ENCODE measurements around the gene FOXO6. TPM values are rescaled to one million over a fixed set of nuclear protein-coding genes. Genes with fewer than 3 reads are reported as not detected.
A peak's percentile ranks its signal among the peaks of the same experiment; 100 is the strongest.

The FOXO6 gene
- total and polyA plus RNA-seq, 2 of the 13 experiments (the other 11 are each of a cell fraction or from before 2014, with no cell fraction given), result 0.13 TPM; not detected in 1

- CTCF ChIA-PET (ENCODE audit: low intra/inter-chr PET ratio, low total read pairs), result no interaction called here
- no peaks in the 10 kb centered on the region for H3K36me3 ChIP-seq (replicated peaks in 1 of 2; ENCODE audit: control insufficient read depth in 1 of 2, insufficient read depth in 2 of 2, low read length in 2 of 2)
- FAIRE-seq (no peak), DNase-seq (ENCODE audit: low spot score) (no peak), ATAC-seq (peak; percentile 40)
- H3K27me3 ChIP-seq (ENCODE audit: control insufficient read depth in 1 of 2, insufficient read depth in 2 of 2, low read length in 2 of 2), result peaks cover 11 to 34% of the 10 kb centered on the region in 2 experiments
- H3K4me2 ChIP-seq (ENCODE audit: low read depth, low read length), result peak overlapping the region; percentile 68
- BruUV-seq (replicated peaks), result no TSS peak
- in situ Hi-C loops (cut with HindIII; ENCODE audit: extremely low pct_ligation_motif_present, low pct_unique_long_range_greater_than_20kb) (no loop called here), intact Hi-C loops (cut with micrococcal nuclease; ENCODE audit: unreplicated experiment) (loop anchor here (5.0 kb wide), 1 partner anchor 56 kb away; no protein-coding TSS in a partner anchor)
- POLR2A ChIA-PET, result interaction anchor here (0.7 to 1.1 kb wide), 2 partner anchors 9 to 54 kb away, joined by 3 read pairs; no protein-coding TSS in a partner anchor
- H3K79me2 ChIP-seq (ENCODE audit: insufficient read depth, low read length), result no peaks in the 10 kb centered on the region
- H3K4me3 ChIP-seq (replicated peaks in 1 of 3; ENCODE audit: insufficient read depth in 1 of 3, low read depth in 2 of 3, low read length in 3 of 3), result peak overlapping the region; percentile 7 to 68 (median 48); a peak in 3 of 6 replicates
- H3K9ac ChIP-seq (ENCODE audit: insufficient read depth, low read depth, low read length), result no peak overlapping the region
- peaks cover 3% of the 10 kb centered on the region; the same call in 1 of the 2 replicates for H4K20me1 ChIP-seq (ENCODE audit: insufficient read depth, low read length)
- H3K9me3 ChIP-seq (ENCODE audit: low read length), result no peaks in the 10 kb centered on the region
- H3K4me1 ChIP-seq (ENCODE audit: insufficient read depth, low read length), result peaks cover 18% of the 10 kb centered on the region
- H2AFZ ChIP-seq (ENCODE audit: low read length), result no peak overlapping the region
- WGBS (ENCODE audit: low lambda C conversion rate), result 7% methylated on average over 30 of the region's 113 CpGs
- H3K27ac ChIP-seq (ENCODE audit: extremely low read length, insufficient read depth, low read length), result no peak overlapping the region
- no peak for TF ChIP-seq ZNF7 (CRISPR knock-in tag; IDR thresholded peaks at IDR 0.05)
- TF ChIP-seq BORCS8-MEF2B (CRISPR knock-in tag; IDR thresholded peaks at IDR 0.05), result peak; percentile 51; the same call in 1 of the 2 replicates
- TF ChIP-seq ARNT (IDR thresholded peaks at IDR 0.05), result no peak
- 0 out of 2 replicates have a peak, but pooled peaks have one; percentile 14 for TF ChIP-seq ZNF709 (CRISPR knock-in tag; IDR thresholded peaks at IDR 0.05)
- no peak for TF ChIP-seq ZFP36 (IDR thresholded peaks at IDR 0.05; ENCODE audit: borderline replicate concordance, low read depth, low read length, partially characterized antibody)
- TF ChIP-seq BHLHE40 (IDR thresholded peaks at IDR 0.05; ENCODE audit: low read length), result no peak
- TF ChIP-seq, protein P1, sequence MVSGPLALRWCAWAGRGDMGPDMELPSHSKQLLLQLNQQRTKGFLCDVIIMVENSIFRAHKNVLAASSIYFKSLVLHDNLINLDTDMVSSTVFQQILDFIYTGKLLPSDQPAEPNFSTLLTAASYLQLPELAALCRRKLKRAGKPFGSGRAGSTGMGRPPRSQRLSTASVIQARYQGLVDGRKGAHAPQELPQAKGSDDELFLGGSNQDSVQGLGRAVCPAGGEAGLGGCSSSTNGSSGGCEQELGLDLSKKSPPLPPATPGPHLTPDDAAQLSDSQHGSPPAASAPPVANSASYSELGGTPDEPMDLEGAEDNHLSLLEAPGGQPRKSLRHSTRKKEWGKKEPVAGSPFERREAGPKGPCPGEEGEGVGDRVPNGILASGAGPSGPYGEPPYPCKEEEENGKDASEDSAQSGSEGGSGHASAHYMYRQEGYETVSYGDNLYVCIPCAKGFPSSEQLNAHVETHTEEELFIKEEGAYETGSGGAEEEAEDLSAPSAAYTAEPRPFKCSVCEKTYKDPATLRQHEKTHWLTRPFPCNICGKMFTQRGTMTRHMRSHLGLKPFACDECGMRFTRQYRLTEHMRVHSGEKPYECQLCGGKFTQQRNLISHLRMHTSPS (CRISPR knock-in tag; IDR thresholded peaks at IDR 0.05; ENCODE audit: low read depth), result 0 out of 2 replicates have a peak, but pooled peaks have one; percentile 38
- TF ChIP-seq GLI4 (CRISPR knock-in tag; IDR thresholded peaks at IDR 0.05; ENCODE audit: borderline replicate concordance), result no peak
- TF ChIP-seq, protein P2, sequence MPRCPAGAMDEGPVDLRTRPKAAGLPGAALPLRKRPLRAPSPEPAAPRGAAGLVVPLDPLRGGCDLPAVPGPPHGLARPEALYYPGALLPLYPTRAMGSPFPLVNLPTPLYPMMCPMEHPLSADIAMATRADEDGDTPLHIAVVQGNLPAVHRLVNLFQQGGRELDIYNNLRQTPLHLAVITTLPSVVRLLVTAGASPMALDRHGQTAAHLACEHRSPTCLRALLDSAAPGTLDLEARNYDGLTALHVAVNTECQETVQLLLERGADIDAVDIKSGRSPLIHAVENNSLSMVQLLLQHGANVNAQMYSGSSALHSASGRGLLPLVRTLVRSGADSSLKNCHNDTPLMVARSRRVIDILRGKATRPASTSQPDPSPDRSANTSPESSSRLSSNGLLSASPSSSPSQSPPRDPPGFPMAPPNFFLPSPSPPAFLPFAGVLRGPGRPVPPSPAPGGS (CRISPR knock-in tag; IDR thresholded peaks at IDR 0.05), result peak; percentile 50; the same call in 1 of the 2 replicates
- peak; percentile 30; the same call in 1 of the 2 replicates for TF ChIP-seq ZNF772 (CRISPR knock-in tag; IDR thresholded peaks at IDR 0.05)
- TF ChIP-seq ZNF83 (CRISPR knock-in tag; IDR thresholded peaks at IDR 0.05; ENCODE audit: borderline replicate concordance), result no peak
- TF ChIP-seq ZNF790 (CRISPR knock-in tag; IDR thresholded peaks at IDR 0.05; ENCODE audit: borderline replicate concordance), result peak; percentile 25; the same call in 1 of the 2 replicates
- TF ChIP-seq TFDP1 (CRISPR knock-in tag; IDR thresholded peaks at IDR 0.05; ENCODE audit: borderline replicate concordance), result peak; percentile 73; the same call in 1 of the 2 replicates
Observed at GRCh38 chr1:41361495-41362356, 492 bp downstream of the FOXO6 start.

Measured in HepG2 (cell line).